ENCODE results near the gene TMEM233. TPM values are rescaled to one million over a fixed set of nuclear protein-coding genes. Genes with fewer than 3 reads are reported as not detected.

TMEM233 gene
- total and polyA plus RNA-seq, 9 of the 15 experiments (the other 6 are each of a cell fraction or from before 2014, with no cell fraction given): 0.04 to 0.17 (median 0.07) TPM; not detected in 2

- no peak; the same call in 1 of the 2 replicates for TF ChIP-seq MGA (IDR thresholded peaks at IDR 0.05)
- TF ChIP-seq, protein P1, sequence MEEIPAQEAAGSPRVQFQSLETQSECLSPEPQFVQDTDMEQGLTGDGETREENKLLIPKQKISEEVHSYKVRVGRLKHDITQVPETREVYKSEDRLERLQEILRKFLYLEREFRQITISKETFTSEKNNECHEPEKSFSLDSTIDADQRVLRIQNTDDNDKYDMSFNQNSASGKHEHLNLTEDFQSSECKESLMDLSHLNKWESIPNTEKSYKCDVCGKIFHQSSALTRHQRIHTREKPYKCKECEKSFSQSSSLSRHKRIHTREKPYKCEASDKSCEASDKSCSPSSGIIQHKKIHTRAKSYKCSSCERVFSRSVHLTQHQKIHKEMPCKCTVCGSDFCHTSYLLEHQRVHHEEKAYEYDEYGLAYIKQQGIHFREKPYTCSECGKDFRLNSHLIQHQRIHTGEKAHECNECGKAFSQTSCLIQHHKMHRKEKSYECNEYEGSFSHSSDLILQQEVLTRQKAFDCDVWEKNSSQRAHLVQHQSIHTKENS (CRISPR knock-in tag; IDR thresholded peaks at IDR 0.05): no peak
- no peak for TF ChIP-seq GATA2 (CRISPR knock-in tag; IDR thresholded peaks at IDR 0.05)
- no peak for TF ChIP-seq SMARCC2 (IDR thresholded peaks at IDR 0.05; ENCODE audit: low read depth)
- TF ChIP-seq, protein P2, sequence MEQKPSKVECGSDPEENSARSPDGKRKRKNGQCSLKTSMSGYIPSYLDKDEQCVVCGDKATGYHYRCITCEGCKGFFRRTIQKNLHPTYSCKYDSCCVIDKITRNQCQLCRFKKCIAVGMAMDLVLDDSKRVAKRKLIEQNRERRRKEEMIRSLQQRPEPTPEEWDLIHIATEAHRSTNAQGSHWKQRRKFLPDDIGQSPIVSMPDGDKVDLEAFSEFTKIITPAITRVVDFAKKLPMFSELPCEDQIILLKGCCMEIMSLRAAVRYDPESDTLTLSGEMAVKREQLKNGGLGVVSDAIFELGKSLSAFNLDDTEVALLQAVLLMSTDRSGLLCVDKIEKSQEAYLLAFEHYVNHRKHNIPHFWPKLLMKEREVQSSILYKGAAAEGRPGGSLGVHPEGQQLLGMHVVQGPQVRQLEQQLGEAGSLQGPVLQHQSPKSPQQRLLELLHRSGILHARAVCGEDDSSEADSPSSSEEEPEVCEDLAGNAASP (IDR thresholded peaks at IDR 0.05): no peak
- TF ChIP-seq CTBP1 (IDR thresholded peaks at IDR 0.05; ENCODE audit: borderline replicate concordance): peak; percentile 83
- no peak for TF ChIP-seq ZBTB9 (CRISPR knock-in tag; IDR thresholded peaks at IDR 0.05)
- no peak for TF ChIP-seq SAFB2 (IDR thresholded peaks at IDR 0.05; ENCODE audit: borderline replicate concordance, low read depth, low read length, severe bottlenecking)
- TF ChIP-seq, protein P3, sequence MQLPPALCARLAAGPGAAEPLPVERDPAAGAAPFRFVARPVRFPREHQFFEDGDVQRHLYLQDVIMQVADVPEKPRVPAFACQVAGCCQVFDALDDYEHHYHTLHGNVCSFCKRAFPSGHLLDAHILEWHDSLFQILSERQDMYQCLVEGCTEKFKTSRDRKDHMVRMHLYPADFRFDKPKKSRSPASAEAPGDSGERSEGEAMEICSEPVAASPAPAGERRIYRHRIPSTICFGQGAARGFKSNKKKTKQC (CRISPR knock-in tag; IDR thresholded peaks at IDR 0.05): no peak; the same call in 1 of the 2 replicates
- peak in 1 of 2 experiments; percentile 70; a peak in 1 of 4 replicates for TF ChIP-seq HDAC1 (IDR thresholded peaks at IDR 0.05)
Measured at GRCh38 chr12:119667577-119668323, 74.2 kb downstream of the TMEM233 start, which contains the start of gene PRKAB1 (continued).

Measured in K562 (cell line).